Measurements from ENCODE around the gene RNF169. TPM values are rescaled to one million over a fixed set of nuclear protein-coding genes. Genes with fewer than 3 reads are reported as not detected.

The RNF169 gene
- total RNA-seq, 1 donor from 2014 or later = 19.5 TPM

DNA sequence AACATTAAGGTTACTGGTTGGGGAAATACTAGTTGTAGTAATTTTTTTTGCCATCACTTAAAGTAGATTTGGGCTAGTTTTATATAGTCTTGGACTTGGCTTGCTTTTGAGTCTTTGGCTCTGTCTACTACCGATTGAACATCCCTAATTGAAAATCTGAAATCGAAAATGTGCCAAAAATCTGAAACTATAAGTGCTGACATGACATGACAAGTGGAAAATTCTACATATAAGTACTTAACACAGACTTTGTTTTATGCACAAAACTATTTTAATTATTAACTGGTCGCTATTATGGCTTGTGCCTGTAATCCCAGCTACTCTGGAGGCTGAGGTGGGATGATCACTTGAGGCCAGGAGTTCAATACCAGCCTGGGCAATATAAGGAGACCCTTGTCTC lies 22.5 kb downstream of the RNF169 start:
- TF ChIP-seq, protein P1, sequence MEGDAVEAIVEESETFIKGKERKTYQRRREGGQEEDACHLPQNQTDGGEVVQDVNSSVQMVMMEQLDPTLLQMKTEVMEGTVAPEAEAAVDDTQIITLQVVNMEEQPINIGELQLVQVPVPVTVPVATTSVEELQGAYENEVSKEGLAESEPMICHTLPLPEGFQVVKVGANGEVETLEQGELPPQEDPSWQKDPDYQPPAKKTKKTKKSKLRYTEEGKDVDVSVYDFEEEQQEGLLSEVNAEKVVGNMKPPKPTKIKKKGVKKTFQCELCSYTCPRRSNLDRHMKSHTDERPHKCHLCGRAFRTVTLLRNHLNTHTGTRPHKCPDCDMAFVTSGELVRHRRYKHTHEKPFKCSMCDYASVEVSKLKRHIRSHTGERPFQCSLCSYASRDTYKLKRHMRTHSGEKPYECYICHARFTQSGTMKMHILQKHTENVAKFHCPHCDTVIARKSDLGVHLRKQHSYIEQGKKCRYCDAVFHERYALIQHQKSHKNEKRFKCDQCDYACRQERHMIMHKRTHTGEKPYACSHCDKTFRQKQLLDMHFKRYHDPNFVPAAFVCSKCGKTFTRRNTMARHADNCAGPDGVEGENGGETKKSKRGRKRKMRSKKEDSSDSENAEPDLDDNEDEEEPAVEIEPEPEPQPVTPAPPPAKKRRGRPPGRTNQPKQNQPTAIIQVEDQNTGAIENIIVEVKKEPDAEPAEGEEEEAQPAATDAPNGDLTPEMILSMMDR (IDR thresholded peaks at IDR 0.05) = no peak
- H3K4me1 ChIP-seq = no peaks in the 10 kb centered on the region

DNA sequence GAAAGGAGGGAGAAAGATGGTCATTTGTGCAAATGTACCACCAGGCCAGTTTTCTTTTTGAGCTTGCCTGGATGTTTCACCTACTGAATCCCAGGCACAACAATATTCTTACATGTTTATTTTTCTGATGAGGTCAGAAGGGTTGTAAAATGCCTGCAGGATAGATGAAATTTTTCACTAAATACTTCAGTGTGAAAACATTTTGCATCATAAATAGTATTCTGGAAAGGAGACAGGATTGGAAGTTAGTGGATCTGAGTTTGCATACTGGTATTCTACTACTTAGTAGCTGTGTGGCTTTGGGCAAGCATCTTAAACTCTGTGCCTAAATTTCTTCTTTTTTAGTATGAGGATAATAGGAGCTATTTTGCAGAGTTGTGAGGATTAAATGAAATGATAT lies 24.8 kb downstream of the RNF169 start:
- intact Hi-C loops (cut with DNase I) = no loop called here
- Histone ChIP-seq H3K4me3 (no peak overlapping the region), H3K27me3 (no peaks in the 10 kb centered on the region), H3K27ac (no peak overlapping the region), H3K4me1 (peaks cover 0 to 2% of the 10 kb centered on the region in 2 donors), H3K36me3 (no peaks in the 10 kb centered on the region), H3K9me3 (no peaks in the 10 kb centered on the region)
- DNase-seq (ENCODE audit: low spot score in 2 of 2) = no peak
- TF ChIP-seq, protein P1 (IDR thresholded peaks at IDR 0.05) = no peak

More for the DNA sequence above, 22.5 kb downstream of the RNF169 start:
- Histone ChIP-seq H3K9me3 (no peaks in the 10 kb centered on the region), H3K27me3 (no peaks in the 10 kb centered on the region), H3K4me3 (no peak overlapping the region), H3K36me3 (no peaks in the 10 kb centered on the region), H3K27ac (no peak overlapping the region)
- intact Hi-C loops (cut with DNase I) = no loop called here
- DNase-seq (ENCODE audit: low spot score in 2 of 2) = no peak

DNA sequence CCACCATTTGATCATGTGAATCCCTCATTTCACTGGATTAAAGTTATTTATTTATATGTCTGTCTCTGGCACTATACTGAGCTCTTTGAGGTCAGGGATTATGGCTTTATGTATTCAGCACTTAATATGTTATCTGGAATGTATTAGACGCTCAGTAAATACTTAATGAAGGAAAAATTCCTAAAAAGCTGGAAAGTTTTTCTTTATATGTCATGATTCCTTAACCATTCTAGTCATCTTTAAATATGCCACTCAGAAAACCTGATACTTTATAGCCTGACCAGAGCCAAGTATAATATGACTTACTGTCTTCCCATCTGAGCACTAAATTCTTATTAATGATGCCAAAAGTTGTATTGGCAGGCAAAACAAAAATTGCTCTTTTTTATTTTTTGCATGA lies 27.1 kb downstream of the RNF169 start:
- no peaks in the 10 kb centered on the region for H3K27me3 ChIP-seq
- peaks cover 0 to 5% of the 10 kb centered on the region in 2 donors for H3K4me1 ChIP-seq
- no peak overlapping the region for H3K4me3 ChIP-seq
- TF ChIP-seq, protein P1 (IDR thresholded peaks at IDR 0.05) = no peak
- H3K27ac ChIP-seq = no peak overlapping the region
- H3K9me3 ChIP-seq = no peaks in the 10 kb centered on the region
- intact Hi-C loops (cut with DNase I) = no loop called here
- H3K36me3 ChIP-seq = no peaks in the 10 kb centered on the region
- DNase-seq (ENCODE audit: low spot score in 2 of 2) = no peak

GRCh38 chr11:74776546-74776945 lies 27.9 kb downstream of the RNF169 start:
- H3K9me3 ChIP-seq = no peaks in the 10 kb centered on the region

GRCh38 chr11:74777038-74777437 lies 28.4 kb downstream of the RNF169 start:
- Histone ChIP-seq H3K36me3 (no peaks in the 10 kb centered on the region), H3K27ac (no peak overlapping the region), H3K4me1 (peaks cover 0 to 7% of the 10 kb centered on the region in 2 donors), H3K27me3 (no peaks in the 10 kb centered on the region), H3K4me3 (no peak overlapping the region), H3K9me3 (no peaks in the 10 kb centered on the region)
- TF ChIP-seq, protein P1 (IDR thresholded peaks at IDR 0.05) = no peak
- intact Hi-C loops (cut with DNase I) = no loop called here
- DNase-seq (ENCODE audit: low spot score in 2 of 2) = no peak

More at GRCh38 chr11:74776546-74776945, 27.9 kb downstream of the RNF169 start:
- intact Hi-C loops (cut with DNase I) = no loop called here
- Histone ChIP-seq H3K4me3 (no peak overlapping the region), H3K36me3 (no peaks in the 10 kb centered on the region), H3K4me1 (peaks cover 0 to 7% of the 10 kb centered on the region in 2 donors), H3K27me3 (no peaks in the 10 kb centered on the region), H3K27ac (no peak overlapping the region)
- DNase-seq (ENCODE audit: low spot score in 2 of 2) = no peak
- TF ChIP-seq, protein P1 (IDR thresholded peaks at IDR 0.05) = no peak

DNA sequence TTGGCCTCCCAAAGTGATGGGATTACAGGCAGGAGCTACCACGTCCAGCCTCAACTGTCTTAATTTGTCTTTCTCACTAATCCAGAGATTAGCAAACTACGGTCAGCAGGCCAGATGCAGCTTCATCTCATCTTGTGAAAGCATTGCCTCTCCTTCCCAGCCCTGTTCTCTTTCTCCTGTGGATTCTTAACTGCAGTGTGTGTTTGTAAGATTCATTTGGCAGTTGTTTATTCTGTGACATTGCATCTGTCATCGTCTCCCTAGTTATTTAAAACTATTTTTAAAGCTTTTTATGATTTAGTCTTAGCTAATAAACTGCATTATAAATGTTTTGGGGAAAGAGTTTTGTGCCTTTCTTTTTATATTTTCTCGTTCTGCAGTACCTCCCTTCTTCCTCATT lies 29.2 kb downstream of the RNF169 start:
- Histone ChIP-seq H3K4me1 (peaks cover 0 to 7% of the 10 kb centered on the region in 2 donors), H3K4me3 (no peak overlapping the region), H3K36me3 (no peaks in the 10 kb centered on the region), H3K27me3 (no peaks in the 10 kb centered on the region), H3K27ac (no peak overlapping the region), H3K9me3 (no peaks in the 10 kb centered on the region)
- intact Hi-C loops (cut with DNase I) = no loop called here
- DNase-seq (ENCODE audit: low spot score in 2 of 2) = no peak
- TF ChIP-seq, protein P1 (IDR thresholded peaks at IDR 0.05) = no peak

Measured in ascending aorta (tissue), 2 donors.